ENCODE measurements around the gene CDK5R1.
"Not testable (repeated sequence)": the region's sequence is repeated elsewhere in the genome, so short reads cannot be mapped to it uniquely, and the experiment has no call there.

CDK5R1 gene

GRCh38 chr17:32518646-32519227 is 31.9 kb downstream of the CDK5R1 start:
- DNase-seq = peak in 2 of 3 experiments; percentile 71 to 81

- peak in 2 of 3 experiments; percentile 96 to 97 for DNase-seq
Measured at GRCh38 chr17:32519228-32520103, 32.7 kb downstream of the CDK5R1 start.

GRCh38 chr17:32520104-32520701 is 33.4 kb downstream of the CDK5R1 start:
- DNase-seq = peak in 2 of 3 experiments; percentile 78 to 90

GRCh38 chr17:32520737-32521404 is 34.1 kb downstream of the CDK5R1 start:
- DNase-seq = peak in 1 of 3 experiments; percentile 43

GRCh38 chr17:32523017-32523680 is 36.4 kb downstream of the CDK5R1 start:
- DNase-seq = peak in 1 of 3 experiments; percentile 5

- no peak for DNase-seq
Measured at GRCh38 chr17:32523827-32524552, 37.2 kb downstream of the CDK5R1 start.

- not testable (repeated sequence) for DNase-seq
Measured at GRCh38 chr17:32524553-32524880, 37.7 kb downstream of the CDK5R1 start.

- DNase-seq = no peak
Measured at GRCh38 chr17:32525122-32525521, 38.3 kb downstream of the CDK5R1 start.

GRCh38 chr17:32527146-32527545 is 40.4 kb downstream of the CDK5R1 start:
- no peak for DNase-seq

GRCh38 chr17:32528825-32529224 is 42.0 kb downstream of the CDK5R1 start:
- DNase-seq = no peak

GRCh38 chr17:32529604-32530003 is 42.8 kb downstream of the CDK5R1 start:
- peak; percentile 62 to 83 (median 65) for DNase-seq

GRCh38 chr17:32533296-32533695 is 46.5 kb downstream of the CDK5R1 start:
- no peak for DNase-seq

- no peak for DNase-seq
Measured at GRCh38 chr17:32536736-32537643, 50.2 kb downstream of the CDK5R1 start.
